ENCODE data around the gene PLEKHG2. TPM values are rescaled to one million over a fixed set of nuclear protein-coding genes. Genes with fewer than 3 reads are reported as not detected.
A peak's percentile ranks its signal among the peaks of the same experiment; 100 is the strongest.
"Not testable (repeated sequence)": the region's sequence is repeated elsewhere in the genome, so short reads cannot be mapped to it uniquely, and the experiment has no call there.

Gene PLEKHG2, protein sequence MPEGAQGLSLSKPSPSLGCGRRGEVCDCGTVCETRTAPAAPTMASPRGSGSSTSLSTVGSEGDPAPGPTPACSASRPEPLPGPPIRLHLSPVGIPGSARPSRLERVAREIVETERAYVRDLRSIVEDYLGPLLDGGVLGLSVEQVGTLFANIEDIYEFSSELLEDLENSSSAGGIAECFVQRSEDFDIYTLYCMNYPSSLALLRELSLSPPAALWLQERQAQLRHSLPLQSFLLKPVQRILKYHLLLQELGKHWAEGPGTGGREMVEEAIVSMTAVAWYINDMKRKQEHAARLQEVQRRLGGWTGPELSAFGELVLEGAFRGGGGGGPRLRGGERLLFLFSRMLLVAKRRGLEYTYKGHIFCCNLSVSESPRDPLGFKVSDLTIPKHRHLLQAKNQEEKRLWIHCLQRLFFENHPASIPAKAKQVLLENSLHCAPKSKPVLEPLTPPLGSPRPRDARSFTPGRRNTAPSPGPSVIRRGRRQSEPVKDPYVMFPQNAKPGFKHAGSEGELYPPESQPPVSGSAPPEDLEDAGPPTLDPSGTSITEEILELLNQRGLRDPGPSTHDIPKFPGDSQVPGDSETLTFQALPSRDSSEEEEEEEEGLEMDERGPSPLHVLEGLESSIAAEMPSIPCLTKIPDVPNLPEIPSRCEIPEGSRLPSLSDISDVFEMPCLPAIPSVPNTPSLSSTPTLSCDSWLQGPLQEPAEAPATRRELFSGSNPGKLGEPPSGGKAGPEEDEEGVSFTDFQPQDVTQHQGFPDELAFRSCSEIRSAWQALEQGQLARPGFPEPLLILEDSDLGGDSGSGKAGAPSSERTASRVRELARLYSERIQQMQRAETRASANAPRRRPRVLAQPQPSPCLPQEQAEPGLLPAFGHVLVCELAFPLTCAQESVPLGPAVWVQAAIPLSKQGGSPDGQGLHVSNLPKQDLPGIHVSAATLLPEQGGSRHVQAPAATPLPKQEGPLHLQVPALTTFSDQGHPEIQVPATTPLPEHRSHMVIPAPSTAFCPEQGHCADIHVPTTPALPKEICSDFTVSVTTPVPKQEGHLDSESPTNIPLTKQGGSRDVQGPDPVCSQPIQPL (N-terminal part only)
- total RNA-seq: 10.5 and 16.9 TPM in 2 replicates

DNA sequence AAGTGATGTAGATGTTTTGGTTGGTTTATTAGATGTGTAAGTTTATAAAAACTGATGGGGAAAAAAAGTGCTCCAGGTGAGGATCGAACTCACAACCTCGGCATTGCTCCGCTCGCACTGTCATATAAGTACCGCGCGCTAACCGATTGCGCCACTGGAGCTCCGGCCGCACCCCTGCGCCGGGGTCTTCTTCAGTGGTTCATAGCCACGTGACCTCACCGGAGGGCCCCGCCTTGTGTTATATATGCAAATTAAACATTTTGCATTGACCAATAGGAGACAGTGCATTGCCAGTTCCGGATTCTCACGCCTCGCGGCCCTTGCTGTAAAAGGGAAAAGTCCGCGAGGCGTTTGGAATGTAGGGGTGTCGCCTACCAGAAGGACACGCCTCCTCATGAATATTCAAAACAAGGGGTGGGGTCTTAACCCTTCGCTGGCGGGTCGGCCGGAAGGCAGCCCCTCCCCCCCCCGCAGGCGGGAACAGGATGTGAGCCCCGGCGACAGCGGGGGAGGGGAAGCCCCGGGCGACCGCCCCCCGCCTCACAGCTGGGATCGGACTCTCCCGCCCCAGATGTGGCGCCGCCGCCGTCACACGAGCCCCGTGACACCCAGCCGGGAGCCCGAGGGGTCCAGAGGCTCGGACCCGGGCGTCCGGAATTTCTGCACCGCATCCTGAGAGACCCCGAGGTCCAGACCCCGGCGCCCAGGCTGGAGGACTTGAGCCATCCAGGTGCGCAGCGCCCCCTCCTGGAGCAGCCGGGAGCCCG is at the start of gene PLEKHG2:
PLEKHG2 (plus strand) TSS at position 570 of the 767 bp plus-strand sequence. CDS start 1,418 bp downstream, outside the sequence.
- DNase-seq (ENCODE audit: low read depth in 2 of 2): peak; percentile 100

DNA sequence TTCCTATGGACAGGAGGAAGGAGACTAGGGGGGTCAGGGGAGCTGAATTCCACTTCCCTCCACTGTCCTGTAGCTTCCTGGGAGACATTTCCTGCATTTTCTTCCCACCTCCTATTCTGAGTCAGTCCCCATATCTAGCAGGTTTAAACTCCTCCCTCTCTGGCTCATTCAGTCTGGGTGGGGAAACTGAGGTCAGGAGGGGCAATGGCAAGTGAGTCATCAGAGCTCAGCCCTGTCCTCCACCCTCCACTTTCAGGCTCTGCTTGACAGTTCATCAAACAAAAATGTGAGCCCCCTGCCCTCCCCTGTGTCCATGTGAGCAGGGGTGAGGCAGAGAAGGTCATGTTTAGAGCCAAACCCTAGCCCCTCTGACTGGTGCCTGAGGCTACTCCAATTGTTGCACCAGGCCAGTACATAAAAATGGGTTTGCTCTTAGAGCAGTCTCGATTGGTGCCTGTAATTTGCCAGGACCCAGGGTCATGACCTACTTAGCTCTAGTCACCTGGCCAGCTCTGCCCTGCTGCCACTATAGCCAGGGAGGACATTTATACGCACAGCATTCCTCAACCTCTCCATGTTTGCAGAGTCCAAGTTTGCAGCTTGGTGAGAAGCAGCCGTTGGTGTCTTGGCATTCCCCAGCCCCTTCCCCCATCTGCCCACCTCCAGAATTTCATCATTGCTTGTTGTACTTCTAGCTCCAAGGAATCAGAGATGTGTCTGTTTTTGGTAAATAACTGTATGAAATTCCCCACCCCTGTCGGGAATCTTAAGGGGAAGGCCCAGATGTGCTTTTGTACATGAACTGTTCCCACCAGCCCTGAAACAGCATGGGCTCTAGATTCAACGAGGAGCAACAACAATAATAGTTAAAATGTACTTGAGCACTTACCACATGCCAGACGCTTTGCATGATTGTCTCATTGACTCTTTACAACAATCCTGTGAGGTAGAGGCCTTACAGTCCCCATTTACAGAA is 49.5 kb upstream of the PLEKHG2 start:
- DNase-seq (ENCODE audit: low read depth in 2 of 2): peak in 1 of 2 donors; percentile 28

DNA sequence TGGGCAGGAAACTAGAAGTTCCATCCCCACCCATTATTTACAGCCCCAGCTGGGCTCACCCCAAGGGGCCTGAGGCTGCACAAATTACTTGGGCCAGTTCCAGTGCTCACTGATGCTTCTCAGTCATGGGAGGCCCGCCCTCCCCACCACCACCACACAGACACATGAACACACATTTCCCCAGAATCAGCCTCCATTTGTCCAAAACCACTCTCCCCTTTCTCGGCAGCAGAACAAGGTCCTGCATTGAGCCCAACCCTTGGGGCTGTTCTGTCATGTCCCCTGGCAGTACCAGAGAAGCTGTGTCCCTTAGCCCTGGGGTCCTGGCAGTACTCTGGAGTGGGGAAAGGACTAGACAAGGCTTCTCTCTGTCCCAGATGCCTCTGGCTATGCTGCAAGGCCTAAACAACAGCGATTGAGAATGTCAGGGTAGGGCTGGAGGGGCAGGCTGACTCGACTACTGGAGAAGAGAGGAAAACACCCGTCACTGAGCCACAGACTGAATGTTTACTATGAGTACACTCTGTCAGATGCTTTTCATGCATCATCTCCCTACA is 48.5 kb upstream of the PLEKHG2 start:
- DNase-seq (ENCODE audit: low read depth in 2 of 2): no peak

DNA sequence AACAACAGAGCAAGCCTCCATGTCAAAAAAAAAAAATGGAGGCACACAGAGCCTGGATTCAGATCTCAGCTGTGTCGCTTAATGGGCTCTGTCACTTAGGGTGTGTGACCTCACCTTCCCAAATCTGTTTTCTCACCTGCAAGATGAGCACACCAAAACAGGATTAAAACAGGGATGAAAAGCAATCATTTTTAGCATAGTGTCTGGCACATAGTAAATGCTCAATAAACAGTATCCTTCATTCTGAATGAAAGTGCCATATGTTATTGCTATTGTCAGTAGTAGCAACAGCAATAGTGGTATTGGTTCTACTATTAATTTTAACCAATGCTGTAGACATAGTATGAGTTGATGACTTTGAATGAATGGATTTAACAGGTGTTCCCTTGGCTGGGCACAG is 46.9 kb upstream of the PLEKHG2 start:
- no peak for DNase-seq (ENCODE audit: low read depth in 2 of 2)

DNA sequence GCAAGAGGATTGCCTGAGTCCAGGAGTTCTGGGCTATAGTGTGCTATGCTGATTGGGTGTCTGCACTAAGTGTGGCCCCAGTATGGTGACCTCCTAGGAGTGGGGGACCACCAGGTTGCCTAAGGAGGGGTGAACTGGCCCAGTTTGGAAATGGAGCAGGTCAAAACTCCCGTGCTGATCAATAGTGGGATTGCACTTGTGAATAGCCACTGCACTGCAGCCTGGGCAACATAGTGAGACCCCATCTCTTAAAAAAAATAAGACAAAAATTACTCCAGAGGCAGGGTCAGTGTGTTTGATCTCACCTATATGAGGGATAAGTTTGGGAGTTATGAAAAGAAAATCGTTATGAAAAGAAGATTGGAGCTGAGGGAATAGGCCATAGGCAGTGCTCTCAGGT is 43.3 kb upstream of the PLEKHG2 start:
- no peak for DNase-seq (ENCODE audit: low read depth in 2 of 2)

DNA sequence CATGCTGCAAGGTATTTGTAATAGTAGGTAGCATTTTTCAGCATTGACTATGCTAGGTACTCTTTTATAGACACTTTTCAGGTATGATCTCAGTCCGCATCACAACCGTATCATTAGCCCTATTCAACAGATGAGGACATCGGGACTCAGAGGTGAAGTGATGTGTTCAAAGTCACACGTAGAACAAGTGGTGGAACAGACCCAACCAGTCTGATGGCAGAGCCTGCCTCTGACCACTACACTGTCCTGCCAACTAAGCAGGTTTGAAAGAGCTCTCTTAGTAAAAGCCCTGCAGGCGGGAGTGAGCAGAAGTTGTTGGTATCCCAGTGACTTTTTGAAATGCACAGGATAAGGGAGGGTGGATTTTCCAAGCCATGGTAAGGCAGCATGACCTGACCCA is 41.7 kb upstream of the PLEKHG2 start:
- DNase-seq (ENCODE audit: low read depth in 2 of 2): no peak

DNA sequence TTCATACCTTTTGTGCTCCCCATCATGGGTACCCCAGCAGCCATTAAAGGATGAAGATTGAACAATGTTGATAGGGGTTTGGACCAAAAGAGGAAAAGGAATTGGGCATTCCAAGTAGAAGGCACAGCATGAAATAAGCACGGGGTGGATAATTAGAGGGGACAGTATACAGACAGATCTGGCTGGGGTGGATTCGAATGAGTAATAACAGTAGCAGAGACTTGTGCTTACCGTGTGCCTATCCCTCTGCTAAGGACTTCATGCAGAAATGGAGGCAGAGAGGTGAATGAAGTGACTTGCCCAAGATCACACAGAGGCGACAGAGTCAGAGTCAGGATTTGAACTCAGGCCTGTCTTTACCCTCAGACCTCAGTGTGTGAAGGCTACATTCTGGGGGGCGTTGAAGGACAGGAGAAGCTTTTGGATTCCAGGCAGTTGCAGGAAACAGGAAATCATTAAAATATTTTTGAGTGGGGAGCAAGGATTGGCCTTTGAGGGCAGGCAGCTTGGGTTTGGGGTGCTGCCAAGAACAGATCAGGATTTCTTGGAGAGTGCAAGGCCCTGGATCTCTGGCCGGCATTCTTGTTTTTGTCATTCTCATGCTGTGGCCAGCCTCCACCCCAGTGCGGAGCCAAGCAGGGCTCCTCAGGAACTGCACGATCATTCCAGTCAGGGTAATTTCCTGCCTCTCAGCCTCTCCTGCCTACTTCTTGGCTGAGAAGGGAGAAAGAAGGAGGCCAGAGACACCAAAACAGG is 40.2 kb upstream of the PLEKHG2 start:
- DNase-seq (ENCODE audit: low read depth in 2 of 2): peak in 1 of 2 donors; percentile 58

DNA sequence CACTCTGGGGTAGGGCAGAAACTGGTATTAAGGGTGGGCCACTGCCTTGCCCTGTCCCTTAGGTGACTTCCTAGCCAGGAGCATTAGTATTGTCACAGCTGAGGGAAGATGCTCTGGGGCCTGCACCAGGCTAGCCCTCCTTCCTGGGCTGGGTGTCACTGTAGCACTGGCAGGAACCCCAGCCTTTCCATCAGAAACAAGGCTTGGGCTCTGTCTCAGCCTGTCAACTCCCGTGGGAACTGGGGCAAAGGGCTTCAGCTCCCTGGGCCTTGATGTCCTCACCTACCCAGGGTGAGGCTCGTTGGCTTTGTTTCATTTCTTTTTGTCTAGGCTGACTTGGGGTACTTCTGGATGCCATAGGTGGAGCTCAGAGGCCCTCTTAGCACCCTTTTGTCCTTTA is 39.5 kb upstream of the PLEKHG2 start:
- no peak for DNase-seq (ENCODE audit: low read depth in 2 of 2)

DNA sequence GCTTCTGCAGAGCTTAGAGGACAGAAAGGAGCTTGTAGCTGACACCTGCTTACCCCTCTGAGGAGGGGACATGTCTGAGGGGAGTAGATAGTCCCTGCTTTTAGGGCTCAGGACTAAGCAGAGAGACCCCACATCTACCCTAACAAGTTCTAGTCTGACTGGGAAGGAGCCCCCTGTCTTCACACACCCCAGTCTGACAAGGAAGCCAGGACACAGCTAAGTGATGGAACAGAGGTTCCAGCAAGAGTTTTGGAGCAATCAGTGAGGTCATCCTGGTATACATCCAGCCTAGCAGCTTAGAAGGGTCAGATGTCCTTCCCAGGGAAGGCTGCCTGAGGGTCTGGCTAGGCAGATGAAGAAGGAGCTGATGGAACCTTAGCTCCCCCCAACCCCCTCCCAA is 36.5 kb upstream of the PLEKHG2 start:
- no peak for DNase-seq (ENCODE audit: low read depth in 2 of 2)

DNA sequence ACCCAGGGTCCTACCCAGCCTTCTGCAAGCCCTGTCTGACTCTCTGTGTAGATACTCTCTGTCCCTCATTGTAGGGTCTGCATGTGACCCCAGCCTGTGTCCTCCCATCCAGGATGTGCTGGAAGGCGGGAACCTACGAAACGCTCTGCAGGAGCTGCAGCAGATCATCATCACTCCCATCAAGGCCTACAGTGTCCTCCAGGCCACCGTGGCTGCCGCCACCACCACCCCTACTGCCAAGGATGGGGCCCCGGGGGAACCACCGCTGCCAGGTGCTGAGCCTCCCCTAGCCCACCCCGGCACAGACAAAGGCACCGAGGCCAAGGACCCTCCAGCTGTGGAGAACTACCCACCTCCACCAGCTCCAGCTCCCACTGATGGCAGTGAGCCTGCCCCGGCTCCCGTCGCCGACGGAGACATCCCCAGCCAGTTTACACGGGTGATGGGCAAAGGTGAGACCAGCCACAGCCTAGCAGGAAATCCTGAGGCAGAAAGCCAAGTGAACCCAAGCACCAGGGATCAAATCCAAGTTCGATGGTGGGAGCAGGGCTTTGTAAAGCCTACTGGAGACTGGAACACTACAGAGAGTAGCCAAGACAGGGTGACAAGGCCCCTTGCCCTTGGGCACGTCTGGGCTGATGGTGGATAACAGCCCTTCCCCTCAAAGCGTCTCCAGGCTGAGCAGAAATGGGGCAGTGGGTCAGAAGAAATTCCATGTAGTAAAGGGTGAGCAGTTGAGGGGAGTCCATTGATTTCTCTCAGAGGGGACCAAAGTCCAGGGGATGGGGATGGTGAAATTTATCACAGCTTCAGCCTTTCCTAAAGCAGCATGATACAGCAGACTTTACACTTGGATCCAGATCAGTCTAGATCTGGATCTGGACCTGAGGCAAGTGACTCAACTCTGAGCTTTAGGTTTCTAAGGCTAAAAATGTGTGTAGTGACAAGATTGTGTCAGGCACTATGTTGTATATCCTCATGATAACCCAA is 34.8 kb upstream of the PLEKHG2 start:
- DNase-seq (ENCODE audit: low read depth in 2 of 2): no peak

DNA sequence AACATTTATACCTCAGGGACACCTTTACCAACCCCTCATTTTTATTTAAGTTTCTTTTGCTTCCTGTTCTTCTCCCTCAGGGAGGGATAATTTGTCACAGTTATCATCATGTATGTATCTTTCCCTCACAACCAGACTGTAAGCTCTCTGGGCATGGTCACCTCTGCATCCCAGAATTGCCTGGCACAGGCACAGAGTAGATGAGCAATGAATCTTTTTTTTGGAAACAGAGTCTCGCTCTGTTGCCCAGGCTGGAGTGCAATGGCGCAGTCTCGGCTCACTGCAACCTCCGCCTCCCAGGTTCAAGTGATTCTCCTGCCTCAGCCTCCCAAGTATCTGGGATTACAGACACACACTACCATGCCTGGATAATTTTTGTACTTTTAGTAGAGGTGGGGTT is 33.1 kb upstream of the PLEKHG2 start:
- DNase-seq (ENCODE audit: low read depth in 2 of 2): not testable (repeated sequence)

DNA sequence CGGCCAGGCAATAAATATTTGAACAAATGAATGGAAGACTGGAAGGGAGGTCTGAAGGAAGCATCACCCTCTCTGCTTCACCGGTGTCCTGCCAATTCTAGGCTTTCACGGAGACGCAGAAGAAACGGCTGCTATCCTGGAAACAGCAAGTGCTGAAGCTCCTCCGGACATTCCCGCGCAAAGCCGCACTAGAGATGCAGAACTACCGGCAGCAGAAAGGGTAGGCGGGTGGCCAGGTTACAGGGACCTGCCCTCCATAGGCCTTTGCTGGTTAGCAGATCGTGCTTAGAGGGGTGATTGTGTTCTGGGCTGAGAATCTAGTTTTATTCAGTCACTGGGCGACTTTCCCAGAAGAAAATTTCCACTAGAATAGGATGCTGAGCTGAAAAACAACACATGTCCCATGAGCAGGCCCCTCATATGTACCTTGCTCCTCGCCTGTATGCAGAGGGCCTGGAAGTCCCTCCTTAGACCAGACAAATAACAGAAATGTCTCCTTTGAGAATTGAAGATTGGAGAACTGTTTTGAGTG is 32.5 kb upstream of the PLEKHG2 start:
- no peak for DNase-seq (ENCODE audit: low read depth in 2 of 2)

DNA sequence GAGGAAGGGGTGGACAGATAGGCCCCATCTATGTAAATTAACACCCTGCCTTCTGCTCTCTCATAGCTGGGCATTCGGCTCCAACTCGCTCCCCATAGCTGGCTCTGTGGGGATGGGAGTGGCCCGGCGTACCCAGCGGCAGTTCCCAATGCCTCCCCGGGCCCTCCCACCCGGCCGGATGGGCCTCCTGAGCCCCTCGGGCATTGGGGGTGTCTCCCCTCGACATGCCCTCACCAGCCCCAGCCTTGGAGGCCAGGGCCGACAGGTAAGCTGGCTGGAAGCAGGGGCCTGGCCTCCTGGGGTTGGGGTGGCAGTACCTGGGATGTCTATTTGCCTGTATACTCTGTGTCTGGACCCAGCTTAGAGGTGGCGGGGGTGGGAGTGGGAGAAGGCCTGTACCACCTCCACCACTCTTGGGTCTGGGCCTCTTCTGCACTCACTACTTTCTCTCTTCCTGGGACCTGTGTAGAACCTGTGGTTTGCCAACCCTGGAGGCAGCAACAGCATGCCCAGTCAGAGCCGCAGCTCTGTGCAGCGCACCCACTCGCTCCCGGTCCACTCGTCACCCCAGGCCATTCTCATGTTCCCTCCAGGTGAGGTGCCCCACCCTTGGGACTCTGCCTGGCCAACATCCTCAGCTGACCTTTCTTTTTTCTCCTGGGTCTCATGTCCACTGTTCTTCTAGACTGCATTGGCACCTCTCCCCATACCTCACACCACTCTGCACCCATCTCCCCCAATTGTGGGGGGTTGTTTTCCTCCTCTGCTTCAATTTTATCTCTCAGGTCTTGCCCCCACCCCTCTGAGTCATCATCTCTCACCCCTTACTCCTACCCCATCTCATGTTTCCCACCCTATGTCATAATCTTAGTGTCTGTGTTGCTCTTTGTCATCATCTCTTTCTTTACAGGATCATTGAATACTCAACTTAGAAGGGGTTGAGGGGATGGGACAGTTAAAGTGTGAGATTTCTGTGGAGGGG is 31.7 kb upstream of the PLEKHG2 start:
- no peak for DNase-seq (ENCODE audit: low read depth in 2 of 2)

DNA sequence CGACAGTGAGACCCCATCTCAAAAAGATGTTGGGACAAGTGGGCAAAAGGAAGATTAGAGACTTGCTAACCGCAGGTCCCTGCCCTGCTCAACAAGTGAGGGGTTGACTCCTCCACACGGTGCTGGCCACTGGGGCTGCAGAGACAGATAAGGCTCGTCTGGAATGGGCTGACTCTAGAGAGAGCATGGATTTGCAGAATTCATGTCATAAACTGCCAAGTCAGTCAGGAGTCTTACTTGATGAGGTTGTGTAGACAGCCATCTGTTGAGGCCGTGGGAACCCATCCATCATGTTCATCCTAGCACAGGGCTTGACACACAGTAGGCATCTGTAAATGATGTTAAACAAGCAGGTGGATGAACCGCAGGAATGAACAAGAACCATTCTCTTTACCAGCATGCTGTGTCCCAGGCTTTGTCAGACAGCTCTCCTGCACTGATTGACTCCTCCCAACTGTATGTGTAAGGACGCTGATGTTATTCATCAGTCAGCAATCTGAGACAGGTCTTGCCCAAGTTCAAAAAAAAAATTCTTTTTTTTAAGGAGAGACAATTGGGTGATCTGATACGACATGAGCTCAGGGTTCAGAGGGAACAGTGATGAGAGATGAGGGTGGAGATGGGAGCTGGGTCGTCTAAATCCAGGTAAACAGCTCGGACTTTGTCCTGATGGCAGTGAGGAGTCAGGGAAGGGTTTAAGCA is 30.4 kb upstream of the PLEKHG2 start:
- no peak for DNase-seq (ENCODE audit: low read depth in 2 of 2)

DNA sequence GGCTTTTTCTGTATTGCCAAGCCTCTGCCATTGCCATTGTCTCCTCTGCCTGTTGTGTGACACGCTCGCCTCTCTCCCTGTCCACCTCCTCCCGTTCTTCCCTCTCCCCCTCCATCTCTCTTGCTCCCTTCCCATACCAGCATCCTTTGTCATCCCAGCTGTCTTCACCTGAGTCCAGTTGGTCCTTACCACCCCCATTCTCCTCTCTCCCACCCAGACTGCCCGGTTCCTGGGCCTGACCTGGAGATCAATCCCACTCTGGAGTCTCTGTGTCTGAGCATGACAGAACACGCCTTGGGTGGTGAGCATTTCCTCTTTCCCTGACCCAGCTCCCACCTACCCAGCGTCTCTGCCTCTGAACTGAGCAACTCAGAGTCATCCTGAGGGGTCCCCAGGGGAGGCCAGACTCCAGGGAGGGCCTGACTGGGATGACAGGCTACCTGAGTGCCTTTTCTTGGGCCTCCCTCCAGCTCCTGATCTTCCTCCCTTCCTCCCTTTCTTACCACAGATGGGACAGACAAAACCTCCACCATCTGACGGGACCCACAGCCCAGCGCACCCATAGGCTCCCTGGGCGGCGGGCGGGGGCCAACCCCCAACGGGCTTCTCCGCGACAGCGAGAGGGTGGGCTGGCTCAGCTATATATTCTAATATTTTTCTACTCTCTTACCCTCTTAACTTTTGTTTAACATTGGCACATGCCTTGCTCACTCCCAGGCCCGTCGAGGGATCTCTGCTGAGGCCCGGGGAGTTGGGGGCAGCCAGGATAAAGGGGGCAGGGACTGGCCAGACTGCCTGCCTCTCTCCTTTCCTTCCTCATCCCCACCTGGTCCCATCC is 29.3 kb upstream of the PLEKHG2 start:
- DNase-seq (ENCODE audit: low read depth in 2 of 2): no peak

Data from dermis microvascular lymphatic vessel endothelial cell (primary cell).